Measurements from ENCODE around the gene ZNF516. TPM values are rescaled to one million over a fixed set of nuclear protein-coding genes. Genes with fewer than 3 reads are reported as not detected.

The ZNF516 gene
- total RNA-seq, 2 experiments from 2014 or later = 6.5 to 8.6 TPM

DNA sequence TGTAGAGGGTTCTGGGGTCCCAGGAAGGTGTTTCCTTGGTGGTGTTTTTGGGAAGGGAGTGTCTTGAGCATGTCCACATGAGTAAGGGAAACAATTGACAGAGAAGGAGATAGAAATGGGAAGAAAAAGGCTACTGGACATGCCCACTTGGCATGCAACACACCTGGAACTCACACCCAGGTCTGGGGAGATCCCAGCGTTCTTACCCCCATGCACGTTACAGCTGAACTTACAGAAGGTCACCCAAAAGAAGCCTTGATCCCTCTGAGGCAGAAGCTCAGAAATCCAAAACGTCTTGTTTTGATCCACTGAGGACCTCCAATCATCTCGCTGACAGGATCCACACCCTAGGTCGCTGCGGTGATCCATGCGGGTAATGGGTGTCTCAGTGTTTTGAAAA is 142.0 kb downstream of the ZNF516 start:
- Mint-ChIP-seq H3K27ac (no peak overlapping the region), H3K4me3 (no peak overlapping the region), H3K36me3 (peaks cover 15% of the 10 kb centered on the region), H3K27me3 (peaks cover 5% of the 10 kb centered on the region), H3K4me1 (peaks cover 8% of the 10 kb centered on the region), H3K9me3 (peaks cover 8% of the 10 kb centered on the region)
- DNase-seq = no peak

DNA sequence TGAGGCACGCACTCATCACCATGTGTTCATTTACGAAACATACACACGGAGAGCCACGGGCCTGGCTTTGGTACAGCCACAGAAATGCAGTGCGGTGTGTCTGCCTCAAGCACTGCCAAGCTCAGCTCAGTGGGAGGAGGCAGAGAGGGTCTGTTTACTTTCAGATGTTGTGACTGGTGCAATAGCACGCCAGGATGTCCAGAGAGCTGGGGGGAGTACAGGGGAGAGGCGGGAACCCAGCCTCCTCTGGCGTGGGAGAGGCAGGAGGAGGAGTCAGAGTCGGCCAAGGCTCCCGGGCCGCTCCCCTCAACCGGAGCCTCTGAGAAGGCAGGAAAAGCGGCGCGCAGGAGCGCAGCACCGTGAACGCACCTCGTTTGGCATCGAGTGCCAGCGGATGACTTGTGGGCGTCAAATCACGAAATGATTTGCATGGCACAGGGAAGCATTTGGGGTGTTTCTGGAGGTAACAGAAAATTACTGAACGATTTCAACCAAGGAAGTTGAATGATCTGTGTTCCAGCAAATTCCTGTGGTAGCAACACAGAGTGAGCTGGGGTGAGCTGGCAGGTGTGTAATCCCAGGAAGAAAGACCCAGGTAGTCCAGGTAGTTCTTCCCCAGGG is 143.0 kb downstream of the ZNF516 start:
- Mint-ChIP-seq H3K9me3 (peaks cover 8% of the 10 kb centered on the region), H3K36me3 (peaks cover 15% of the 10 kb centered on the region), H3K27me3 (peaks cover 5% of the 10 kb centered on the region), H3K27ac (no peak overlapping the region), H3K4me1 (peaks cover 8% of the 10 kb centered on the region), H3K4me3 (no peak overlapping the region)
- no peak for DNase-seq

GRCh38 chr18:76350134-76351025 is 144.7 kb downstream of the ZNF516 start:
- Mint-ChIP-seq H3K4me3 (no peak overlapping the region), H3K4me1 (peaks cover 8% of the 10 kb centered on the region), H3K27me3 (peaks cover 5% of the 10 kb centered on the region), H3K27ac (no peak overlapping the region), H3K9me3 (peaks cover 8% of the 10 kb centered on the region), H3K36me3 (peaks cover 8% of the 10 kb centered on the region)
- DNase-seq = no peak

- Mint-ChIP-seq H3K4me3 (peak overlapping the region; percentile 52), H3K36me3 (peaks cover 5% of the 10 kb centered on the region), H3K27me3 (peaks cover 5% of the 10 kb centered on the region), H3K9me3 (peaks cover 5% of the 10 kb centered on the region), H3K4me1 (peaks cover 8% of the 10 kb centered on the region), H3K27ac (peak overlapping the region; percentile 43)
- DNase-seq = peak; percentile 54
These were observed 145.9 kb downstream of the ZNF516 start for GRCh38 chr18:76349067-76349715.

GRCh38 chr18:76348267-76349066 is 146.6 kb downstream of the ZNF516 start:
- H3K4me3 Mint-ChIP-seq = no peak overlapping the region
- H3K27ac Mint-ChIP-seq = no peak overlapping the region
- peaks cover 8% of the 10 kb centered on the region for H3K4me1 Mint-ChIP-seq
- H3K36me3 Mint-ChIP-seq = peaks cover 3% of the 10 kb centered on the region
- peaks cover 5% of the 10 kb centered on the region for H3K27me3 Mint-ChIP-seq
- DNase-seq = no peak
- H3K9me3 Mint-ChIP-seq = peaks cover 2% of the 10 kb centered on the region

- H3K27me3 Mint-ChIP-seq = peaks cover 5% of the 10 kb centered on the region
- H3K9me3 Mint-ChIP-seq = no peaks in the 10 kb centered on the region
- peaks cover 8% of the 10 kb centered on the region for H3K4me1 Mint-ChIP-seq
- no peak overlapping the region for H3K27ac Mint-ChIP-seq
- H3K36me3 Mint-ChIP-seq = no peaks in the 10 kb centered on the region
- H3K4me3 Mint-ChIP-seq = no peak overlapping the region
- no peak for DNase-seq
These were observed 147.7 kb downstream of the ZNF516 start for GRCh38 chr18:76347341-76347740.

- no peaks in the 10 kb centered on the region for H3K36me3 Mint-ChIP-seq
- H3K4me3 Mint-ChIP-seq = no peak overlapping the region
- no peak overlapping the region for H3K27ac Mint-ChIP-seq
- DNase-seq = no peak
- no peaks in the 10 kb centered on the region for H3K9me3 Mint-ChIP-seq
- peaks cover 8% of the 10 kb centered on the region for H3K4me1 Mint-ChIP-seq
- peaks cover 5% of the 10 kb centered on the region for H3K27me3 Mint-ChIP-seq
These were observed 148.4 kb downstream of the ZNF516 start for GRCh38 chr18:76346490-76347130.

DNA sequence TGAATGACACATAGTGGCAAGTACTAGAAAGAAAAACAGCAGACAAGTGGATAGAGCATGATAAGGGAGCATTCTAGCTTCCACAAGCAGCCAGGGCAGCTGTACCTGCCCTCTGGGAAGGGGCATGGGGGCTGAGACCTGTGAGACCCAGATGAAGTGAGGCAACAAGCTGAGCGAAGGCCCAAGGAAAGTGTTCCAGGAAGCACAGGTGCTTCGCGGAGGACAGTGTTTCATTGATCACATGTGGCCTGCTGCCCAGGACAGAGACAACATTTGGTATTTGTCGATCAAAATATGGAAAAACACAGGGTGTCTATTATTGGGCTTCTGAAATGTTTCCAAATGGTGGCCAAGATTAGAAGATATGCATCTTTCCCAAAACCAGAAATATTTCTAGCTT is 149.1 kb downstream of the ZNF516 start:
- Mint-ChIP-seq H3K4me3 (no peak overlapping the region), H3K4me1 (peaks cover 8% of the 10 kb centered on the region), H3K27me3 (peaks cover 5% of the 10 kb centered on the region), H3K36me3 (no peaks in the 10 kb centered on the region), H3K9me3 (peaks cover under 1% of the 10 kb centered on the region), H3K27ac (no peak overlapping the region)
- no peak for DNase-seq

- no peak overlapping the region for H3K4me3 Mint-ChIP-seq
- peaks cover 6% of the 10 kb centered on the region for H3K9me3 Mint-ChIP-seq
- H3K36me3 Mint-ChIP-seq = peaks cover 1% of the 10 kb centered on the region
- no peak for DNase-seq
- H3K27me3 Mint-ChIP-seq = peaks cover under 1% of the 10 kb centered on the region
- H3K27ac Mint-ChIP-seq = no peak overlapping the region
- H3K4me1 Mint-ChIP-seq = peaks cover 4% of the 10 kb centered on the region
These were observed 151.0 kb downstream of the ZNF516 start for GRCh38 chr18:76343938-76344569.

GRCh38 chr18:76340410-76340809 is 154.6 kb downstream of the ZNF516 start:
- DNase-seq = no peak
- H3K9me3 Mint-ChIP-seq = peaks cover 6% of the 10 kb centered on the region
- peaks cover 1% of the 10 kb centered on the region for H3K36me3 Mint-ChIP-seq
- no peaks in the 10 kb centered on the region for H3K27me3 Mint-ChIP-seq
- no peak overlapping the region for H3K27ac Mint-ChIP-seq
- H3K4me1 Mint-ChIP-seq = no peaks in the 10 kb centered on the region
- H3K4me3 Mint-ChIP-seq = no peak overlapping the region

DNA sequence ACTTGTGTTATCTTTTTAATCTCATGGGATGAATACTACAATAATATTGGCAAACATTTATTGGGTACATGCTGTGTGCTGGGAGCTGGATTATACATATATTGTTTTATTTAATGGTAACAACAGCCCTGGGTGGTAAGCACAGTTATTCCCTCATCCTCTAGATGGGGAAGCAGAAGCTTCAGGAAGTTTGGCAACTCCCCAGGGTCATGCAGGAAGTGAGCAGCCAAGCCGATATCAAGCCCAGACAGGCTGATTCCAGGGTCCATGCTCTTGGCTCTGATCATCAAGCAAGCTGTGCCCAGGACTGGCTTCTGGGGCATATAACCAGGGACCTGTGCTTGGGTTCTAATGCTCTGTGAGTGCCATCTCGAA is 155.8 kb downstream of the ZNF516 start:
- H3K4me3 Mint-ChIP-seq = no peak overlapping the region
- H3K27me3 Mint-ChIP-seq = no peaks in the 10 kb centered on the region
- peaks cover 6% of the 10 kb centered on the region for H3K9me3 Mint-ChIP-seq
- H3K4me1 Mint-ChIP-seq = no peaks in the 10 kb centered on the region
- no peak overlapping the region for H3K27ac Mint-ChIP-seq
- no peak for DNase-seq
- H3K36me3 Mint-ChIP-seq = peaks cover 1% of the 10 kb centered on the region

GRCh38 chr18:76338619-76339245 is 156.3 kb downstream of the ZNF516 start:
- no peak overlapping the region for H3K27ac Mint-ChIP-seq
- H3K9me3 Mint-ChIP-seq = peaks cover 6% of the 10 kb centered on the region

DNA sequence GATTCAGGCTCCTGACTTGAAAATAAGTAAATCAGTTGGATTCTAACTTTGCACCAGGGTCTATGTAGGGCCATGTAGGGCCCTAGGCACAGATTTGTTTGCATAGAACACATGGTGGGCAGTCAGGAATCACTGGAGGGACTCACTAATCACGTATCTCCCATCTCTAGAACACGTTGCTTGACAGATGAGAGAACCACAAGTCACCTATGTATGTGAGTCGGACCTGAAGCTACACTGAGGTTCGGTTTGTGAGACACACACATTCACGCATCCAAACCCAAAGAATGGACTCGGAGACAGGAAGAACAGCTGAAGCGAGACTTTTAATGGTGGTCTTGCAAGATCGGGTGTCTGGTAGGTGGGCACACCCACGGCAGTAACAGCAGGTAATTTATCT is 157.0 kb downstream of the ZNF516 start:
- H3K9me3 Mint-ChIP-seq = peaks cover 7% of the 10 kb centered on the region
- H3K27me3 Mint-ChIP-seq = no peaks in the 10 kb centered on the region
- H3K27ac Mint-ChIP-seq = no peak overlapping the region
- no peaks in the 10 kb centered on the region for H3K4me1 Mint-ChIP-seq
- DNase-seq = no peak
- H3K36me3 Mint-ChIP-seq = peaks cover 1% of the 10 kb centered on the region
- H3K4me3 Mint-ChIP-seq = no peak overlapping the region

More at GRCh38 chr18:76338619-76339245, 156.3 kb downstream of the ZNF516 start:
- Mint-ChIP-seq H3K4me3 (no peak overlapping the region), H3K36me3 (peaks cover 1% of the 10 kb centered on the region), H3K27me3 (no peaks in the 10 kb centered on the region), H3K4me1 (no peaks in the 10 kb centered on the region)
- DNase-seq = no peak

All from activated naive CD8-positive, alpha-beta T cell treated with anti-CD3 and anti-CD28 coated beads for 36 hours (primary cell).